Inferior parietal cortex (tissue), 1 donor: ENCODE measurements around the gene CSTPP1.
"Not testable (repeated sequence)": the region's sequence is repeated elsewhere in the genome, so short reads cannot be mapped to it uniquely, and the experiment has no call there.

Experiments
- DNase-seq: peaks from one replicate; pipeline ENCODE4 v3.0.0-alpha.2; 2016; ENCODE audit errors: extremely low spot score

Gene CSTPP1

GRCh38 chr11:47180006-47180787 is 243.6 kb downstream of the CSTPP1 start:
- no peak for DNase-seq

GRCh38 chr11:47181271-47181670 is 244.7 kb downstream of the CSTPP1 start:
- no peak for DNase-seq

- DNase-seq: no peak
Observed at GRCh38 chr11:47182380-47182779, 245.8 kb downstream of the CSTPP1 start.

- DNase-seq: no peak
Observed at GRCh38 chr11:47183031-47183856, 246.7 kb downstream of the CSTPP1 start.

GRCh38 chr11:47183969-47184368 is 247.4 kb downstream of the CSTPP1 start:
- DNase-seq: no peak

GRCh38 chr11:47184711-47185304 is 248.2 kb downstream of the CSTPP1 start:
- DNase-seq: peak; percentile 56

GRCh38 chr11:47185305-47186075 is 248.9 kb downstream of the CSTPP1 start:
- no peak for DNase-seq

- no peak for DNase-seq
Observed at GRCh38 chr11:47186076-47186699, 249.6 kb downstream of the CSTPP1 start, which contains the start of gene PACSIN3. TSS of gene PACSIN3 (minus strand) at chr11:47186434. CDS start at chr11:47182727, 3,707 bp downstream.

- DNase-seq: no peak
Observed at GRCh38 chr11:47186700-47187695, 250.4 kb downstream of the CSTPP1 start.

- DNase-seq: no peak
Observed at GRCh38 chr11:47187723-47188122, 251.2 kb downstream of the CSTPP1 start.

GRCh38 chr11:47188259-47188658 is 251.7 kb downstream of the CSTPP1 start:
- DNase-seq: no peak

GRCh38 chr11:47189100-47189834 is 252.7 kb downstream of the CSTPP1 start:
- no peak for DNase-seq

- DNase-seq: not testable (repeated sequence)
Observed at GRCh38 chr11:47191137-47191536, 254.6 kb downstream of the CSTPP1 start.

- no peak for DNase-seq
Observed at GRCh38 chr11:47192111-47192510, 255.6 kb downstream of the CSTPP1 start.

GRCh38 chr11:47198161-47198560 is 261.6 kb downstream of the CSTPP1 start:
- not testable (repeated sequence) for DNase-seq

- no peak for DNase-seq
Observed at GRCh38 chr11:47201015-47201414, 264.5 kb downstream of the CSTPP1 start.

GRCh38 chr11:47202576-47202975 is 266.0 kb downstream of the CSTPP1 start:
- DNase-seq: no peak

GRCh38 chr11:47204637-47204989 is 268.1 kb downstream of the CSTPP1 start:
- DNase-seq: peak; percentile 70

- not testable (repeated sequence) for DNase-seq
Observed at GRCh38 chr11:47206577-47206976, 270.0 kb downstream of the CSTPP1 start.
